Measurements from ENCODE around the gene CTTN.
"Not testable (repeated sequence)": the region's sequence is repeated elsewhere in the genome, so short reads cannot be mapped to it uniquely, and the experiment has no call there.

Gene CTTN

DNA sequence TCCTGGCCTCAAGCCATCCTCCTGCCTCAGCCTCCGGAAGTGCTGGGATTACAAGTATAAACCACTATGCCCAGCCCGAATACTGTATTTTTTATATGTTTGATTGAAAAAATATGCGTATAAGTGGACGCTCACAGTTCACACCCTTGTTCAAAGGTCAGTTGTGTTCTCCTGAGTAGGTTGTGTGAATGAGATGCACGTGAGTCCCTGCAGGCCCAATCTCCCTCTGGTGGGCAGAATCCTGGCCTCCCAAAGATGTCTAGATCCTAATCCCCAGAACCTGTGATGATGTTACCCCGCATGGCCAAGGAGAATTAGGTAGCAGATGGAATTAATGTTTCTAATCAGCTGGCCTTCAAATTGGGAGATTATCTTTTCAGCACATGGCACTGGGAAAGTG lies 41.9 kb downstream of the CTTN start:
- in situ Hi-C loops (cut with MboI; ENCODE audit: low sequenced_read_pairs, unreplicated experiment) = no loop called here
- TF ChIP-seq, protein P1, sequence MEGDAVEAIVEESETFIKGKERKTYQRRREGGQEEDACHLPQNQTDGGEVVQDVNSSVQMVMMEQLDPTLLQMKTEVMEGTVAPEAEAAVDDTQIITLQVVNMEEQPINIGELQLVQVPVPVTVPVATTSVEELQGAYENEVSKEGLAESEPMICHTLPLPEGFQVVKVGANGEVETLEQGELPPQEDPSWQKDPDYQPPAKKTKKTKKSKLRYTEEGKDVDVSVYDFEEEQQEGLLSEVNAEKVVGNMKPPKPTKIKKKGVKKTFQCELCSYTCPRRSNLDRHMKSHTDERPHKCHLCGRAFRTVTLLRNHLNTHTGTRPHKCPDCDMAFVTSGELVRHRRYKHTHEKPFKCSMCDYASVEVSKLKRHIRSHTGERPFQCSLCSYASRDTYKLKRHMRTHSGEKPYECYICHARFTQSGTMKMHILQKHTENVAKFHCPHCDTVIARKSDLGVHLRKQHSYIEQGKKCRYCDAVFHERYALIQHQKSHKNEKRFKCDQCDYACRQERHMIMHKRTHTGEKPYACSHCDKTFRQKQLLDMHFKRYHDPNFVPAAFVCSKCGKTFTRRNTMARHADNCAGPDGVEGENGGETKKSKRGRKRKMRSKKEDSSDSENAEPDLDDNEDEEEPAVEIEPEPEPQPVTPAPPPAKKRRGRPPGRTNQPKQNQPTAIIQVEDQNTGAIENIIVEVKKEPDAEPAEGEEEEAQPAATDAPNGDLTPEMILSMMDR (IDR thresholded peaks at IDR 0.05; ENCODE audit: borderline replicate concordance, control extremely low read depth, extremely low read depth, insufficient read depth, missing control alignments) = no peak
- no peak for DNase-seq (ENCODE audit: low spot score)

DNA sequence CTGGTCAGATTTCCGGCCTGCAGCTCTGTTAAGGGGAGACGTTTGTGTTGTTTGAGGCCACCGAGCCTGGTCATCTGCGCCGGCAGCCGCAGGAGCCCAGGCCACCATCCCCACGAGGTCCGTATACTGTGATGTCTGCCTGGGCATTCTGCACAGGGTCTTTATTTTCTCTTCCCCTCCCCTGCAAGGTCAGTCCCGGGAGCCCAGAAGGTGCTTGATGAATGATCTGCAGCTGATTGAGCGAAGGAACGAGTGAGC lies 45.4 kb downstream of the CTTN start:
- no peak for DNase-seq (ENCODE audit: low spot score)
- TF ChIP-seq, protein P1 (IDR thresholded peaks at IDR 0.05; ENCODE audit: borderline replicate concordance, control extremely low read depth, extremely low read depth, insufficient read depth, missing control alignments) = no peak
- in situ Hi-C loops (cut with MboI; ENCODE audit: low sequenced_read_pairs, unreplicated experiment) = no loop called here

GRCh38 chr11:70445091-70445490 lies 46.8 kb downstream of the CTTN start:
- TF ChIP-seq, protein P1 (IDR thresholded peaks at IDR 0.05; ENCODE audit: borderline replicate concordance, control extremely low read depth, extremely low read depth, insufficient read depth, missing control alignments) = no peak
- no peak for DNase-seq (ENCODE audit: low spot score)
- in situ Hi-C loops (cut with MboI; ENCODE audit: low sequenced_read_pairs, unreplicated experiment) = no loop called here

DNA sequence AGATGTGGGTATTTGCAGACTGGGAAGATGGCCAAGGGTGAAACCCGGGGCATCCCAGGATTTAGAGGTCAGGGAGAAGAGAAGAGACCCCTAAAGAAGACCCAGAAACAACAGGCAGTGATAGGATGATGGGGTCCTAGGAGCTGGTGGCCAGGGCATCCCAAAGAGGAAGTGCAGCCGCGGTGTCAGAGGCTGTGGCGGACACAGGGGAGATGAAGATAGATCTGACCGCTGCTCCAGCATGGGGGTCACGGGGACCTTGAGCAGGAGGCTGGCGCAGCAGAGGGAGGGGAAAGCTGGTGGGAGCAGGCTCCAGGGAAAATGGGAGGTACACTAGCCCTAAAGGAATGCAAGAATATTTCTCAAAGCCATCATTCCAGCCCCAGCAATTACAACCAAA lies 47.3 kb downstream of the CTTN start:
- TF ChIP-seq, protein P1 (IDR thresholded peaks at IDR 0.05; ENCODE audit: borderline replicate concordance, control extremely low read depth, extremely low read depth, insufficient read depth, missing control alignments) = no peak
- DNase-seq (ENCODE audit: low spot score) = no peak
- in situ Hi-C loops (cut with MboI; ENCODE audit: low sequenced_read_pairs, unreplicated experiment) = no loop called here

- DNase-seq (ENCODE audit: low spot score) = no peak
- TF ChIP-seq, protein P1 (IDR thresholded peaks at IDR 0.05; ENCODE audit: borderline replicate concordance, control extremely low read depth, extremely low read depth, insufficient read depth, missing control alignments) = peak; percentile 6
- in situ Hi-C loops (cut with MboI; ENCODE audit: low sequenced_read_pairs, unreplicated experiment) = no loop called here
Observed at GRCh38 chr11:70448983-70449567, 50.7 kb downstream of the CTTN start.

DNA sequence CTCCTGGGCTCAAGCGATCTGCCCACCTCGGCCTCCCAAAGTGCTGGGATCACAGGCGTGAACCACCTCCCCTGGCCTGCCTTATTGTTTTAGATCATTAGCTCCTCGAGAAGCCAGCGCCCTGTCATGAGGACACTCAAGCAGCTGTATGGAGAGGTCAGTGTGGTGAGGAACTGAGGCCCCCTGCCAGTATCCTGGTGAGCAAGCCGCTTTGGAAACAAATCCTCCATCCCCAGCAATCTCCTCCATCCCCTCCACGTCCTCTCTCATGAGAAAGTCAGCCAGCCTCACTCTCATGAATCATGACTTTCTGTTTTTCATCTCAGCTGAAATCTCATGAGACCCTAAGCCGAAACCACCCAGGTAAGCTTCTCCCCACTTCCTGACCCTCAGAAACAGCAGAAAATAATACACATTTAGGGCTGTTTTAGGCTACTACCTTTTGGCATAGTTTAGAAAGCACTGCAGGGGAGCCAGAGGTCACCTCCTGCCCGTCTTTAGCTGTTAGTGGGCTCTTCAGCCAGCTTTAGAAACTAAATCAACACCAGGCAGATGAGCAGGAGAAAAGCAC lies 56.0 kb downstream of the CTTN start:
- TF ChIP-seq, protein P1 (IDR thresholded peaks at IDR 0.05; ENCODE audit: borderline replicate concordance, control extremely low read depth, extremely low read depth, insufficient read depth, missing control alignments) = no peak
- in situ Hi-C loops (cut with MboI; ENCODE audit: low sequenced_read_pairs, unreplicated experiment) = loop anchor here (25.0 kb wide), 1 partner anchor 958 kb away; no protein-coding TSS in a partner anchor
- DNase-seq (ENCODE audit: low spot score) = no peak

DNA sequence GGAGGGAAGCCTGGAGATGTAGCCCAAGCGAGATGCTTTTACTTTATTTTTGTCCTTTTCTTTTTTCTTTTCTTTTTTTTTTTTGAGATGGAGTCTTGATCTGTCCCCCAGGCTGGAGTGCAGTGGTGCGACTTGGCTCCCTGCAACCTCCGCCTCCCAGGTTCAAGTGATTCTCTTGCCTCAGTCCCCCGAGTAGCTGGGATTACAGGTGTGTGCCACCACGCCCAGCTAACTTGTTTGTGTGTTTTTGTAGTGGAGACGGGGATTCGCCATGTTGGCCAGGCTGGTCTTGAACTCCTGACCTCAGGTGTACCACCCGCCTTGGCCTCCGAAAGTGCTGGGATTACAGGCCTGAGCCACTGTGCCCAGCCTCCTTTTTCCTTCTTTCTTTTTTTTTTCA lies 56.5 kb downstream of the CTTN start:
- not testable (repeated sequence) for DNase-seq (ENCODE audit: low spot score)
- in situ Hi-C loops (cut with MboI; ENCODE audit: low sequenced_read_pairs, unreplicated experiment) = loop anchor here (25.0 kb wide), 1 partner anchor 957 kb away; no protein-coding TSS in a partner anchor

All from GM13976 (cell line).